Measurements from ENCODE around the gene TOMM70. TPM values are rescaled to one million over a fixed set of nuclear protein-coding genes. Genes with fewer than 3 reads are reported as not detected.

The TOMM70 gene
- total and polyA plus RNA-seq, 2 of the 13 experiments (the other 11 are each of a cell fraction or from before 2014, with no cell fraction given) = 27.0 to 77.2 TPM

GRCh38 chr3:100334488-100335351, 66.2 kb downstream of the TOMM70 start, which contains the start of gene NIT2 (continued):
- TF ChIP-seq PCBP2 (optimal IDR thresholded peaks at IDR 0.05; ENCODE audit: low read depth, low read length, poor library complexity, severe bottlenecking) (no peak), ZNF800 (CRISPR knock-in tag; IDR thresholded peaks at IDR 0.05) (peak; percentile 89), SP4 (CRISPR knock-in tag; IDR thresholded peaks at IDR 0.05) (peak; percentile 79), EEA1 (CRISPR knock-in tag; IDR thresholded peaks at IDR 0.05; ENCODE audit: borderline replicate concordance) (peak; percentile 50; the same call in 1 of the 2 replicates), YEATS2 (CRISPR knock-in tag; IDR thresholded peaks at IDR 0.05; ENCODE audit: borderline replicate concordance) (0 out of 2 replicates have a peak, but pooled peaks have one; percentile 50), PBX2 (CRISPR knock-in tag; IDR thresholded peaks at IDR 0.05) (no peak), ZNF597 (CRISPR knock-in tag; IDR thresholded peaks at IDR 0.05) (no peak), GMEB2 (CRISPR knock-in tag; IDR thresholded peaks at IDR 0.05; ENCODE audit: low read depth) (no peak), ZNF83 (CRISPR knock-in tag; IDR thresholded peaks at IDR 0.05; ENCODE audit: borderline replicate concordance) (no peak), TARDBP (CRISPR knock-in tag; IDR thresholded peaks at IDR 0.05) (peak; percentile 75), ARNTL (CRISPR knock-in tag; IDR thresholded peaks at IDR 0.05) (peak; percentile 26; the same call in 1 of the 2 replicates), TOPORS (CRISPR knock-in tag; IDR thresholded peaks at IDR 0.05) (no peak), ZBTB14 (CRISPR knock-in tag; IDR thresholded peaks at IDR 0.05) (peak; percentile 46; the same call in 1 of the 2 replicates), BCLAF1 (IDR thresholded peaks at IDR 0.05) (no peak), NR2F2 (IDR thresholded peaks at IDR 0.05; ENCODE audit: borderline replicate concordance, low read depth) (no peak), ZNF225 (CRISPR knock-in tag; IDR thresholded peaks at IDR 0.05) (no peak; the same call in 1 of the 2 replicates), ZNF343 (CRISPR knock-in tag; IDR thresholded peaks at IDR 0.05) (no peak)
